Neural crest cell (in vitro differentiated cells): Measurements from ENCODE around the gene SCD5. TPM values are rescaled to one million over a fixed set of nuclear protein-coding genes. Genes with fewer than 3 reads are reported as not detected.

Experiments used
- DNase-seq: peaks from one replicate; pipeline ENCODE4 v3.0.0; 2021; ENCODE audit warnings: low read depth, mixed read lengths, low spot score
- H3K27ac Mint-ChIP-seq: one replicate; pipeline ENCODE4 v1.8.0; 2021; ENCODE audit warnings: mild to moderate bottlenecking, mixed read lengths; ENCODE audit not compliant: unreplicated experiment
- H3K27me3 Mint-ChIP-seq: 2 replicates; pipeline ENCODE4 v1.8.0; 2021; ENCODE audit warnings: low read depth, mild to moderate bottlenecking, mixed read lengths
- H3K36me3 Mint-ChIP-seq: 2 replicates; pipeline ENCODE4 v1.8.0; 2021; ENCODE audit warnings: low read depth, mild to moderate bottlenecking, mixed read lengths
- H3K4me1 Mint-ChIP-seq: 2 replicates; pipeline ENCODE4 v1.8.0; 2021; ENCODE audit warnings: mixed read lengths
- H3K4me3 Mint-ChIP-seq: one replicate; pipeline ENCODE4 v1.8.0; 2021; ENCODE audit warnings: mild to moderate bottlenecking, mixed read lengths
- H3K9me3 Mint-ChIP-seq: 2 replicates; pipeline ENCODE4 v1.8.0; 2021; ENCODE audit warnings: mixed read lengths
- total RNA-seq: library from RNA; stranded (reverse); gene quantifications from 2 replicates; pipeline ENCODE4 v1.2.1, GENCODE V29; 2021
- TF ChIP-seq, protein P1 (sequence below): fragments of 200-600 bp; sonication (generic); conservative IDR thresholded peaks from 2 replicates; pipeline ENCODE4 v1.5.0; 2021; ENCODE audit warnings: antibody characterized with exemption, mild to moderate bottlenecking

SCD5 gene
- total RNA-seq, 1 donor from 2014 or later: 40.7 TPM

DNA sequence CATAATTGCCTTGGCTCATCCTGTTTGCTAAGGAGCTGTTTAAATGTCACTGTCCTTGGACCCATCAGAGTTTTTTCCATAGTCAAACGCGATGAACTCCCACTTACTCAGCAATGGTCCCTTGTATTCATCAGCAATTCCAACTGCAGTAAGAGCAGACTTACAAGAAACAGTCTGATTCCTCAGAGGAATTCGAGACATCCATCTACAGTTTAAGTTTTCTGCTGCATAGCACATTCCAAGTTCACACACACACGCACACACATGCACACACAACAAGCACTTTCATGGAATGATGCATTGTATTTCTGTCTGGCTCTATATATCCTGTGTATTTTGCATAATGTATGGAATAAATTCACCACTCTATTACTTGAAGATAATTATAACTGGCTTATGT lies 204.1 kb downstream of the SCD5 start:
- no peak for DNase-seq
- TF ChIP-seq, protein P1, sequence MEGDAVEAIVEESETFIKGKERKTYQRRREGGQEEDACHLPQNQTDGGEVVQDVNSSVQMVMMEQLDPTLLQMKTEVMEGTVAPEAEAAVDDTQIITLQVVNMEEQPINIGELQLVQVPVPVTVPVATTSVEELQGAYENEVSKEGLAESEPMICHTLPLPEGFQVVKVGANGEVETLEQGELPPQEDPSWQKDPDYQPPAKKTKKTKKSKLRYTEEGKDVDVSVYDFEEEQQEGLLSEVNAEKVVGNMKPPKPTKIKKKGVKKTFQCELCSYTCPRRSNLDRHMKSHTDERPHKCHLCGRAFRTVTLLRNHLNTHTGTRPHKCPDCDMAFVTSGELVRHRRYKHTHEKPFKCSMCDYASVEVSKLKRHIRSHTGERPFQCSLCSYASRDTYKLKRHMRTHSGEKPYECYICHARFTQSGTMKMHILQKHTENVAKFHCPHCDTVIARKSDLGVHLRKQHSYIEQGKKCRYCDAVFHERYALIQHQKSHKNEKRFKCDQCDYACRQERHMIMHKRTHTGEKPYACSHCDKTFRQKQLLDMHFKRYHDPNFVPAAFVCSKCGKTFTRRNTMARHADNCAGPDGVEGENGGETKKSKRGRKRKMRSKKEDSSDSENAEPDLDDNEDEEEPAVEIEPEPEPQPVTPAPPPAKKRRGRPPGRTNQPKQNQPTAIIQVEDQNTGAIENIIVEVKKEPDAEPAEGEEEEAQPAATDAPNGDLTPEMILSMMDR: no peak
- Mint-ChIP-seq H3K27me3 (no peaks in the 10 kb centered on the region), H3K4me3 (no peak overlapping the region), H3K9me3 (no peaks in the 10 kb centered on the region), H3K27ac (no peak overlapping the region), H3K4me1 (peaks cover 20% of the 10 kb centered on the region), H3K36me3 (no peaks in the 10 kb centered on the region)

DNA sequence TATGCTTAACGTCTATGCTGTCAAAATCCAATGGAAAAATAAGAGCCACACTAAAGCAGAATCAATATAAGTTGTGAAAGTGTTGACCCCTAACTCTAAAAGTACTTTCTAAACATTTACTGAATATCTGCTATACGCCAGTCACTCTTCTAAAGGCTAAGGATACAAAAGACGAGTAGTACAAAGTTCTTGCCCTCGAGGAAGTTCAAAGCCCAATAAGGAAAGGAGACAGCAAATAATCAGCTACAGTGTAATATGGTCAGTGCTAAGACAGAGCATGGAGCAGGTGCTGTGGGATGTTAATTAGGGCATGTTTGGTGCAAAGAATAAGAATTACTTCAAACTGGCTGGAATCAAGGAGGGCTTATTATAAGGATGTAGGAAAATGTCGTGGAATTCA lies 205.2 kb downstream of the SCD5 start:
- no peak overlapping the region for H3K27ac Mint-ChIP-seq
- H3K36me3 Mint-ChIP-seq: no peaks in the 10 kb centered on the region
- H3K4me1 Mint-ChIP-seq: peaks cover 20% of the 10 kb centered on the region
- H3K4me3 Mint-ChIP-seq: no peak overlapping the region
- TF ChIP-seq, protein P1: no peak
- no peaks in the 10 kb centered on the region for H3K27me3 Mint-ChIP-seq
- no peak for DNase-seq
- H3K9me3 Mint-ChIP-seq: no peaks in the 10 kb centered on the region

DNA sequence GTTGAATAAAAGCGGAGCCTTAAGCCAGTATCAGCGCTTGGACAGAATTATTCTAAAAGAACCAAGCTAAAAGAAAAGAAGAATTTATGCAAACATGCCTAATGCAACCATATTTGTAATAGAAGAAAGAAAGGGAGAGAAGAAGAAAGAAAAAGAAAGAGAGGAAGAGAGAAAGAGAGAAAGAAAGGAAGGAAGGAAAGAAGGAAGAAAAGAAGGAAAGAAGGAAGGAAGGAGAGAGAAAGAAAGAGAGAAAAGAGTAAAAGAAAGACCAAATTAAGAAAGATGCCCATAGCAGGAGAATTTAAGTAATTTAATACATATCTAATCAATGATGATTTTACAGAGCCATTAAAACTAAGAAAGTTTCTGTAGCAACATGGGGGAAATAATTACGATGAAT lies 206.0 kb downstream of the SCD5 start:
- Mint-ChIP-seq H3K27ac (no peak overlapping the region), H3K9me3 (no peaks in the 10 kb centered on the region), H3K27me3 (no peaks in the 10 kb centered on the region), H3K36me3 (no peaks in the 10 kb centered on the region), H3K4me1 (peaks cover 20% of the 10 kb centered on the region), H3K4me3 (no peak overlapping the region)
- TF ChIP-seq, protein P1: no peak
- DNase-seq: no peak

DNA sequence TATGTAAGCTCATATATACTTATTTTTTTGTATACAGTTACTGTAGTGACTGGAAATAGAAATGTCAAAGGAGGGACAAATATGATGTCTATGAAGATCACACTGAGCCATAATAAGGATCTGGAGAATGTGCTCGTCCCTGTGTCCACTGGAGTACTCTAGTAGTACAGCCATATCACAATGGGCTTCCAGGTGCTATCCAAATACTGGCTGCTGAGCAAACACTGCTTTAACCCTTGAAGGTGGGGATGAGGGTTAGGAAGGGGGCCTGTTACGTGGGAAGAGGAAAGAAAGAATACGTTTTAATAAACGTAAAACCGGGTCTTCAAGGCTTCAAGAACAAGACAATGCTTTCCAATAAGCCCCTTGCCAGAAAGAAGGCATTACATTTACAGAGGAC lies 207.0 kb downstream of the SCD5 start:
- Mint-ChIP-seq H3K27me3 (no peaks in the 10 kb centered on the region), H3K4me1 (peaks cover 20% of the 10 kb centered on the region), H3K36me3 (no peaks in the 10 kb centered on the region), H3K27ac (no peak overlapping the region), H3K4me3 (no peak overlapping the region), H3K9me3 (no peaks in the 10 kb centered on the region)
- no peak for DNase-seq
- TF ChIP-seq, protein P1: no peak

DNA sequence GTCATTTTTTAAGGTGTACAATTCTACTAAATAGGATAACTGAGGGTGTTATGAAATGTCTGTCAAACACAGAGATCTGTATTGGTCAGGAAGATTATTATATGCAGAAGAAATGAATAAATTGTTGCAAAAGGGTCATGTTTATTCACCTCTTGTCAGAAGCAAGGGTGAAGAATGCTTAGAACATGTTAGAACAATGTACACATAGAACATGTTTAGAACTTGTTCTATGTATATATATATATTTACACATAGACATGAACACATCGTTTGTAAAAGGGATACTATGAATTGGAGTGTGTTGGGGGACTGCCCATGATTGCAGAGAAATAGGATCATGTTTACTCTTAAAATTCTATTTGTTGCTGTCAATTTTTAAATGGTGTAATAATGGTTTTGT lies 208.8 kb downstream of the SCD5 start:
- Mint-ChIP-seq H3K36me3 (no peaks in the 10 kb centered on the region), H3K4me1 (peaks cover 29% of the 10 kb centered on the region)

More for the DNA sequence above, 208.8 kb downstream of the SCD5 start:
- Mint-ChIP-seq H3K27ac (no peak overlapping the region), H3K9me3 (no peaks in the 10 kb centered on the region), H3K4me3 (no peak overlapping the region), H3K27me3 (no peaks in the 10 kb centered on the region)
- no peak for DNase-seq
- TF ChIP-seq, protein P1: no peak
